ENCODE measurements around the gene FNBP1L. TPM values are rescaled to one million over a fixed set of nuclear protein-coding genes. Genes with fewer than 3 reads are reported as not detected.
A peak's percentile ranks its signal among the peaks of the same experiment; 100 is the strongest.

Gene FNBP1L
- total and polyA plus RNA-seq, 9 of the 15 experiments (the other 6 are each of a cell fraction or from before 2014, with no cell fraction given) = 1.4 to 6.9 (median 5.9) TPM

GRCh38 chr1:93567255-93567918 is 119.5 kb downstream of the FNBP1L start (continued):
- TF ChIP-seq, protein P1, sequence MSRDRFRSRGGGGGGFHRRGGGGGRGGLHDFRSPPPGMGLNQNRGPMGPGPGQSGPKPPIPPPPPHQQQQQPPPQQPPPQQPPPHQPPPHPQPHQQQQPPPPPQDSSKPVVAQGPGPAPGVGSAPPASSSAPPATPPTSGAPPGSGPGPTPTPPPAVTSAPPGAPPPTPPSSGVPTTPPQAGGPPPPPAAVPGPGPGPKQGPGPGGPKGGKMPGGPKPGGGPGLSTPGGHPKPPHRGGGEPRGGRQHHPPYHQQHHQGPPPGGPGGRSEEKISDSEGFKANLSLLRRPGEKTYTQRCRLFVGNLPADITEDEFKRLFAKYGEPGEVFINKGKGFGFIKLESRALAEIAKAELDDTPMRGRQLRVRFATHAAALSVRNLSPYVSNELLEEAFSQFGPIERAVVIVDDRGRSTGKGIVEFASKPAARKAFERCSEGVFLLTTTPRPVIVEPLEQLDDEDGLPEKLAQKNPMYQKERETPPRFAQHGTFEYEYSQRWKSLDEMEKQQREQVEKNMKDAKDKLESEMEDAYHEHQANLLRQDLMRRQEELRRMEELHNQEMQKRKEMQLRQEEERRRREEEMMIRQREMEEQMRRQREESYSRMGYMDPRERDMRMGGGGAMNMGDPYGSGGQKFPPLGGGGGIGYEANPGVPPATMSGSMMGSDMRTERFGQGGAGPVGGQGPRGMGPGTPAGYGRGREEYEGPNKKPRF (IDR thresholded peaks at IDR 0.05; ENCODE audit: low read depth, low read length) = no peak
- no peak for TF ChIP-seq SLC30A9 (CRISPR knock-in tag; IDR thresholded peaks at IDR 0.05)
- TF ChIP-seq XRCC4 (IDR thresholded peaks at IDR 0.05; ENCODE audit: extremely low read depth, insufficient read depth, insufficient read length) = no peak
- no peak for TF ChIP-seq PRMT5 (CRISPR knock-in tag; IDR thresholded peaks at IDR 0.05)
- no peak for TF ChIP-seq ZNF217 (CRISPR knock-in tag; IDR thresholded peaks at IDR 0.05)
- no peak for TF ChIP-seq U2AF2 (optimal IDR thresholded peaks at IDR 0.05; ENCODE audit: low read depth, low read length)
- no peak for TF ChIP-seq GABPB1 (CRISPR knock-in tag; IDR thresholded peaks at IDR 0.05)
- peak; percentile 25 for TF ChIP-seq ZFP36 (IDR thresholded peaks at IDR 0.05; ENCODE audit: low read depth, low read length, partially characterized antibody)
- TF ChIP-seq ZNF124 (CRISPR knock-in tag; IDR thresholded peaks at IDR 0.05) = no peak
- peak; percentile 96 for TF ChIP-seq FOXK2 (conservative IDR thresholded peaks at IDR 0.05 in 1 of 2, IDR thresholded peaks at IDR 0.05 in 1 of 2; ENCODE audit: low read depth in 2 of 2)
- no peak for TF ChIP-seq ZNF224 (CRISPR knock-in tag; IDR thresholded peaks at IDR 0.05)
- TF ChIP-seq ZNF282 (CRISPR knock-in tag; IDR thresholded peaks at IDR 0.05) = no peak
- TF ChIP-seq RUNX1 (IDR thresholded peaks at IDR 0.05; ENCODE audit: low read depth) = 0 out of 2 replicates have a peak, but pooled peaks have one; percentile 28
- TF ChIP-seq CBX1 (IDR thresholded peaks at IDR 0.05; ENCODE audit: low read depth) = no peak
- TF ChIP-seq, protein P2, sequence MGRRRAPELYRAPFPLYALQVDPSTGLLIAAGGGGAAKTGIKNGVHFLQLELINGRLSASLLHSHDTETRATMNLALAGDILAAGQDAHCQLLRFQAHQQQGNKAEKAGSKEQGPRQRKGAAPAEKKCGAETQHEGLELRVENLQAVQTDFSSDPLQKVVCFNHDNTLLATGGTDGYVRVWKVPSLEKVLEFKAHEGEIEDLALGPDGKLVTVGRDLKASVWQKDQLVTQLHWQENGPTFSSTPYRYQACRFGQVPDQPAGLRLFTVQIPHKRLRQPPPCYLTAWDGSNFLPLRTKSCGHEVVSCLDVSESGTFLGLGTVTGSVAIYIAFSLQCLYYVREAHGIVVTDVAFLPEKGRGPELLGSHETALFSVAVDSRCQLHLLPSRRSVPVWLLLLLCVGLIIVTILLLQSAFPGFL (CRISPR knock-in tag; IDR thresholded peaks at IDR 0.05) = no peak
- no peak for TF ChIP-seq TCF7L2 (IDR thresholded peaks at IDR 0.05; ENCODE audit: low read depth, low read length)
- no peak for TF ChIP-seq KLF13 (tag; IDR thresholded peaks at IDR 0.05; ENCODE audit: borderline replicate concordance, low read depth)
- TF ChIP-seq, protein P3, sequence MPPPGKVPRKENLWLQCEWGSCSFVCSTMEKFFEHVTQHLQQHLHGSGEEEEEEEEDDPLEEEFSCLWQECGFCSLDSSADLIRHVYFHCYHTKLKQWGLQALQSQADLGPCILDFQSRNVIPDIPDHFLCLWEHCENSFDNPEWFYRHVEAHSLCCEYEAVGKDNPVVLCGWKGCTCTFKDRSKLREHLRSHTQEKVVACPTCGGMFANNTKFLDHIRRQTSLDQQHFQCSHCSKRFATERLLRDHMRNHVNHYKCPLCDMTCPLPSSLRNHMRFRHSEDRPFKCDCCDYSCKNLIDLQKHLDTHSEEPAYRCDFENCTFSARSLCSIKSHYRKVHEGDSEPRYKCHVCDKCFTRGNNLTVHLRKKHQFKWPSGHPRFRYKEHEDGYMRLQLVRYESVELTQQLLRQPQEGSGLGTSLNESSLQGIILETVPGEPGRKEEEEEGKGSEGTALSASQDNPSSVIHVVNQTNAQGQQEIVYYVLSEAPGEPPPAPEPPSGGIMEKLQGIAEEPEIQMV (tag; conservative IDR thresholded peaks at IDR 0.05; ENCODE audit: low read depth) = no peak
- TF ChIP-seq PTRF (tag; IDR thresholded peaks at IDR 0.05) = no peak
- TF ChIP-seq FOXJ3 (CRISPR knock-in tag; IDR thresholded peaks at IDR 0.05) = no peak
- TF ChIP-seq RHOXF2B (CRISPR knock-in tag; conservative IDR thresholded peaks at IDR 0.05) = no peak
